Vagina (tissue), 2 donors: ENCODE data around the gene MIOX. TPM values are rescaled to one million over a fixed set of nuclear protein-coding genes. Genes with fewer than 3 reads are reported as not detected.
"Not testable (repeated sequence)": the region's sequence is repeated elsewhere in the genome, so short reads cannot be mapped to it uniquely, and the experiment has no call there.

ENCODE experiments used
- DNase-seq, 2 donors: peaks; one replicate each; pipeline ENCODE4 v3.0.0-alpha.2; 2017; ENCODE audit errors: extremely low spot score in 2 of 2
- H3K27ac ChIP-seq: fragments of 200-600 bp; sonication (generic); one replicate; pipeline ENCODE4 v1.5.1; 2019
- H3K27me3 ChIP-seq: fragments of 200-600 bp; sonication (generic); one replicate; pipeline ENCODE4 v1.5.1; 2019
- H3K36me3 ChIP-seq, 2 donors: fragments of 200-600 bp; sonication (generic); one replicate each; pipeline ENCODE4 v1.5.1; 2017 to 2019
- H3K4me1 ChIP-seq: fragments of 200-600 bp; sonication (generic); one replicate; pipeline ENCODE4 v1.5.1; 2019
- H3K4me3 ChIP-seq, 2 donors: fragments of 200-600 bp; sonication (generic); 1 replicate in 1 of 2; 2 replicates in 1 of 2; pipeline ENCODE4 v1.5.1; 2016 to 2019
- H3K9me3 ChIP-seq: fragments of 200-600 bp; sonication (generic); one replicate; pipeline ENCODE4 v1.5.1; 2019
- CTCF ChIP-seq, 3 experiments: fragments of 450-650 bp in 2 of 3; fragments of 200-600 bp in 1 of 3; sonication (generic) in 1 of 3; IDR thresholded peaks; one replicate each; pipeline ENCODE4 v1.5.1; 2017 to 2019; ENCODE audit warnings: antibody characterized with exemption in 3 of 3, mild to moderate bottlenecking in 2 of 3, moderate library complexity in 2 of 3
- POLR2A ChIP-seq, 2 donors: fragments of 450-650 bp; IDR thresholded peaks; one replicate each; pipeline ENCODE4 v1.6.1; 2017; ENCODE audit warnings: antibody characterized with exemption in 2 of 2, mild to moderate bottlenecking in 2 of 2, moderate library complexity in 2 of 2
- POLR2AphosphoS5 ChIP-seq, 2 donors: sonication (generic); formaldehyde crosslinking; IDR thresholded peaks; one replicate each; pipeline ENCODE4 v1.9.0; 2017; ENCODE audit warnings: antibody characterized with exemption in 2 of 2, mild to moderate bottlenecking in 2 of 2, low read depth in 1 of 2; ENCODE audit not compliant: insufficient read depth in 1 of 2
- intact Hi-C: fragments of 100-400 bp; cut with DNase I; formaldehyde crosslinking; loops from one replicate; pipeline ENCODE4 v1.15.1; 2023
- total RNA-seq: library from RNA; depleted of rRNA; stranded (reverse); fragments of >200 nt; gene quantifications from one replicate; pipeline ENCODE4 v1.2.3, GENCODE V29; 2016

MIOX gene
- total RNA-seq, 1 donor from 2014 or later, result not detected

DNA sequence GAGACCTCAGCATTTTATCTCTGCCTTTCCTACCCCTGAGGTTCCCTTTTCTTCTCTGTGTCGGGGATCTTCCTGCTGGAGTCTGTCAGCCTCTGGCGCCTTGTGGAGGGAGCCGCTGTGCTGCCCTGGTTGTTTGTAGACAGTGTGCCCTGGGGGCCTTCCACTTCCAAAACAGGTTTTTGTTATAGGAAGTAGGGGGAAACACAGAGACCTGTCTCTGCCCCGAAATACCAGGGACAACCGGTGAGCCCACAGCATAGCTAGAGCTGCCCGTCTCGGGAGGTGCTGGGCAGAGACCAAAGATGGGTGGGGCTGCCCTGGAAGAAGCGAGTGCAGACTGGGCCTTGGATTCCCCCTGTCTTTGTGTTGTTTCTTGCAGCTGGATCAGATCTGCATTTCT lies 29.4 kb downstream of the MIOX start:
- DNase-seq, result no peak
- Histone ChIP-seq H3K4me1 (no peaks in the 10 kb centered on the region), H3K27ac (no peak overlapping the region), H3K4me3 (no peak overlapping the region), H3K36me3 (peaks cover 0 to 43% of the 10 kb centered on the region in 2 donors), H3K9me3 (no peaks in the 10 kb centered on the region), H3K27me3 (no peaks in the 10 kb centered on the region)
- intact Hi-C loops, result no loop called here
- TF ChIP-seq POLR2A (IDR thresholded peaks at IDR 0.05) (no peak), CTCF (IDR thresholded peaks at IDR 0.05) (no peak), POLR2AphosphoS5 (IDR thresholded peaks at IDR 0.05; ENCODE audit: insufficient read depth in 1 of 2, low read depth in 1 of 2) (no peak)

- H3K36me3 ChIP-seq, result peaks cover 0 to 51% of the 10 kb centered on the region in 2 donors
Measured at GRCh38 chr22:50516891-50517290, 30.2 kb downstream of the MIOX start.

GRCh38 chr22:50517495-50518260 lies 31.0 kb downstream of the MIOX start:
- Histone ChIP-seq H3K4me3 (no peak overlapping the region), H3K4me1 (no peaks in the 10 kb centered on the region), H3K9me3 (no peaks in the 10 kb centered on the region), H3K36me3 (peaks cover 0 to 59% of the 10 kb centered on the region in 2 donors), H3K27ac (no peak overlapping the region), H3K27me3 (no peaks in the 10 kb centered on the region)
- no peak for DNase-seq
- intact Hi-C loops, result no loop called here
- TF ChIP-seq POLR2A (IDR thresholded peaks at IDR 0.05), result no peak
- no peak for TF ChIP-seq CTCF (IDR thresholded peaks at IDR 0.05)
- no peak for TF ChIP-seq POLR2AphosphoS5 (IDR thresholded peaks at IDR 0.05; ENCODE audit: insufficient read depth in 1 of 2, low read depth in 1 of 2)

More at GRCh38 chr22:50516891-50517290, 30.2 kb downstream of the MIOX start:
- no peak for TF ChIP-seq CTCF (IDR thresholded peaks at IDR 0.05)
- TF ChIP-seq POLR2AphosphoS5 (IDR thresholded peaks at IDR 0.05; ENCODE audit: insufficient read depth in 1 of 2, low read depth in 1 of 2), result no peak
- TF ChIP-seq POLR2A (IDR thresholded peaks at IDR 0.05), result no peak
- no peaks in the 10 kb centered on the region for H3K9me3 ChIP-seq
- H3K4me1 ChIP-seq, result no peaks in the 10 kb centered on the region
- no peaks in the 10 kb centered on the region for H3K27me3 ChIP-seq
- H3K27ac ChIP-seq, result no peak overlapping the region
- no peak overlapping the region for H3K4me3 ChIP-seq
- intact Hi-C loops, result no loop called here
- no peak for DNase-seq

GRCh38 chr22:50518606-50519005 lies 31.9 kb downstream of the MIOX start:
- TF ChIP-seq CTCF (IDR thresholded peaks at IDR 0.05) (no peak), POLR2AphosphoS5 (IDR thresholded peaks at IDR 0.05; ENCODE audit: insufficient read depth in 1 of 2, low read depth in 1 of 2) (no peak), POLR2A (IDR thresholded peaks at IDR 0.05) (no peak)

DNA sequence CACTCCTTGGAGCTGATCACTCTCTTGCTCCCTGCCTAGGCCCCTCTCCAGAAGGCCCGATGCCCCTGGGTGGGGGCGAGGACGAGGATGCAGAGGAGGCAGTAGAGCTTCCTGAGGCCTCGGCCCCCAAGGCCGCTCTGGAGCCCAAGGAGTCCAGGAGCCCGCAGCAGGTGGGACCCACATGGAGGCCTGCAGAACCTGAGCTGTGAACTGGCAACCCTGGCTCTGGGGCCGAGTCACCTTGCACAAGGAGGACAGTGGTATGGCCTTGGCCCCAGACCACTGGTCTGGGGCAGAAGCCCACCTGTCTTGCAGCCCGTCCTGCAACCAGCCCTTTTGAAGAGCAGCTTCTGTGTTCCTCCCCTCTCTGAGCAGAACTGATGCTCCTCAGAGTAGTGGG lies 32.5 kb downstream of the MIOX start:
- H3K27ac ChIP-seq, result no peak overlapping the region
- intact Hi-C loops, result no loop called here
- no peaks in the 10 kb centered on the region for H3K9me3 ChIP-seq
- H3K36me3 ChIP-seq, result peaks cover 0 to 71% of the 10 kb centered on the region in 2 donors
- no peak overlapping the region for H3K4me3 ChIP-seq
- no peaks in the 10 kb centered on the region for H3K27me3 ChIP-seq
- H3K4me1 ChIP-seq, result peaks cover 9% of the 10 kb centered on the region
- DNase-seq, result no peak
- TF ChIP-seq CTCF (IDR thresholded peaks at IDR 0.05) (no peak), POLR2AphosphoS5 (IDR thresholded peaks at IDR 0.05; ENCODE audit: insufficient read depth in 1 of 2, low read depth in 1 of 2) (no peak)

More at GRCh38 chr22:50518606-50519005, 31.9 kb downstream of the MIOX start:
- intact Hi-C loops, result no loop called here
- no peak for DNase-seq
- H3K27me3 ChIP-seq, result no peaks in the 10 kb centered on the region
- no peak overlapping the region for H3K27ac ChIP-seq
- peaks cover 0 to 68% of the 10 kb centered on the region in 2 donors for H3K36me3 ChIP-seq
- no peaks in the 10 kb centered on the region for H3K9me3 ChIP-seq
- H3K4me1 ChIP-seq, result peaks cover 4% of the 10 kb centered on the region
- no peak overlapping the region for H3K4me3 ChIP-seq

DNA sequence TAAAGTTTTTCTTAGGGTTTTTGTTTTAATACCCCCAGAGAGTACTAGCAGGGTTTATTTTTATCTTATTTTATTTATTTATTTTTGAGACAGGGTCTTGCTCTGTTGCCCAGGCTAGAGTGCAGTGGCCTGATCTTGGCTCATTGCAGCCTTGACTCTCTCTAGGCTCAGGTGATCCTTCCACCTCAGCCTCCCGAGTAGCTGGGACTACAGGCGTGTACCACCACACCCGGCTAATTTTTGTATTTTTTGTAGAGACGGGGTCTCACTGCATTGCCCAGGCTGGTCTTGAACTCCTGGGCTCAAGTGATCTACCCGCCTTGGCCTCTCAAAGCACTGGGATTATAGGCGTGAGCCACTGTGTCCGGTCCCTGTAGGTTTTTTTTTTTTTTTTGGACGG lies 33.5 kb downstream of the MIOX start:
- H3K4me3 ChIP-seq, DNase-seq, H3K27me3 ChIP-seq, H3K27ac ChIP-seq, H3K9me3 ChIP-seq: not testable (repeated sequence)
- intact Hi-C loops, result loop anchor here (10.0 kb wide), 1 partner anchor 255 kb away; the partner anchor contains the start of gene MAPK12
- H3K4me1 ChIP-seq, result peaks cover 19% of the 10 kb centered on the region
- peaks cover 0 to 71% of the 10 kb centered on the region in 2 donors for H3K36me3 ChIP-seq
